Rectal smooth muscle tissue (tissue), 1 donor: ENCODE measurements around the gene WWOX.

Experiments used
- H3K27ac ChIP-seq: one replicate; pipeline ENCODE4 v1.7.0; 2013; ENCODE audit warnings: low read depth, low read length, inconsistent platforms
- H3K27me3 ChIP-seq: one replicate; pipeline ENCODE4 v1.7.0; 2013; ENCODE audit warnings: low read length; ENCODE audit not compliant: control insufficient read depth, insufficient read depth
- H3K36me3 ChIP-seq: one replicate; pipeline ENCODE4 v1.7.0; 2013; ENCODE audit warnings: low read length; ENCODE audit not compliant: control insufficient read depth, insufficient read depth
- H3K4me1 ChIP-seq: one replicate; pipeline ENCODE4 v1.7.0; 2013; ENCODE audit warnings: low read length; ENCODE audit not compliant: control insufficient read depth, insufficient read depth
- H3K4me3 ChIP-seq: one replicate; pipeline ENCODE4 v1.7.0; 2013; ENCODE audit warnings: low read length
- H3K9ac ChIP-seq: one replicate; pipeline ENCODE4 v1.7.0; 2013; ENCODE audit warnings: low read length

WWOX gene

GRCh38 chr16:78113258-78113657, 13.8 kb downstream of the WWOX start:
- H3K9ac ChIP-seq: no peak overlapping the region
- no peaks in the 10 kb centered on the region for H3K27me3 ChIP-seq
- no peak overlapping the region for H3K4me3 ChIP-seq
- H3K36me3 ChIP-seq: peaks cover 4% of the 10 kb centered on the region
- no peak overlapping the region for H3K27ac ChIP-seq
- no peaks in the 10 kb centered on the region for H3K4me1 ChIP-seq

- H3K27me3 ChIP-seq: no peaks in the 10 kb centered on the region
- H3K27ac ChIP-seq: no peak overlapping the region
- H3K4me3 ChIP-seq: no peak overlapping the region
- no peak overlapping the region for H3K9ac ChIP-seq
- H3K4me1 ChIP-seq: no peaks in the 10 kb centered on the region
- no peaks in the 10 kb centered on the region for H3K36me3 ChIP-seq
Measured at GRCh38 chr16:78115659-78116058, 16.2 kb downstream of the WWOX start.

- no peak overlapping the region for H3K27ac ChIP-seq
- no peaks in the 10 kb centered on the region for H3K4me1 ChIP-seq
- no peak overlapping the region for H3K4me3 ChIP-seq
- no peak overlapping the region for H3K9ac ChIP-seq
- no peaks in the 10 kb centered on the region for H3K27me3 ChIP-seq
- H3K36me3 ChIP-seq: no peaks in the 10 kb centered on the region
Measured at GRCh38 chr16:78116946-78117345, 17.5 kb downstream of the WWOX start.

GRCh38 chr16:78117391-78117790, 17.9 kb downstream of the WWOX start:
- H3K36me3 ChIP-seq: no peaks in the 10 kb centered on the region
- H3K27me3 ChIP-seq: no peaks in the 10 kb centered on the region
- H3K4me3 ChIP-seq: no peak overlapping the region
- no peak overlapping the region for H3K9ac ChIP-seq
- no peak overlapping the region for H3K27ac ChIP-seq
- H3K4me1 ChIP-seq: no peaks in the 10 kb centered on the region

- no peaks in the 10 kb centered on the region for H3K4me1 ChIP-seq
- H3K4me3 ChIP-seq: no peak overlapping the region
- H3K27ac ChIP-seq: no peak overlapping the region
- no peaks in the 10 kb centered on the region for H3K27me3 ChIP-seq
- no peaks in the 10 kb centered on the region for H3K36me3 ChIP-seq
- H3K9ac ChIP-seq: no peak overlapping the region
Measured at GRCh38 chr16:78118469-78119025, 19.1 kb downstream of the WWOX start.

- Histone ChIP-seq H3K27me3 (no peaks in the 10 kb centered on the region), H3K36me3 (no peaks in the 10 kb centered on the region), H3K4me3 (no peak overlapping the region), H3K9ac (no peak overlapping the region), H3K4me1 (peaks cover 6% of the 10 kb centered on the region), H3K27ac (no peak overlapping the region)
Measured at GRCh38 chr16:78122774-78123315, 23.4 kb downstream of the WWOX start.

GRCh38 chr16:78125112-78125844, 25.8 kb downstream of the WWOX start:
- H3K9ac ChIP-seq: no peak overlapping the region
- H3K27me3 ChIP-seq: no peaks in the 10 kb centered on the region
- peaks cover 7% of the 10 kb centered on the region for H3K4me1 ChIP-seq
- no peak overlapping the region for H3K27ac ChIP-seq
- no peaks in the 10 kb centered on the region for H3K36me3 ChIP-seq
- no peak overlapping the region for H3K4me3 ChIP-seq

- Histone ChIP-seq H3K4me1 (peaks cover 7% of the 10 kb centered on the region), H3K9ac (no peak overlapping the region), H3K36me3 (no peaks in the 10 kb centered on the region), H3K27ac (no peak overlapping the region), H3K27me3 (no peaks in the 10 kb centered on the region), H3K4me3 (no peak overlapping the region)
Measured at GRCh38 chr16:78126662-78127061, 27.2 kb downstream of the WWOX start.

- no peaks in the 10 kb centered on the region for H3K27me3 ChIP-seq
- H3K9ac ChIP-seq: no peak overlapping the region
- H3K27ac ChIP-seq: no peak overlapping the region
- no peak overlapping the region for H3K4me3 ChIP-seq
- H3K36me3 ChIP-seq: no peaks in the 10 kb centered on the region
- peaks cover 7% of the 10 kb centered on the region for H3K4me1 ChIP-seq
Measured at GRCh38 chr16:78127130-78127529, 27.7 kb downstream of the WWOX start.

GRCh38 chr16:78128913-78129312, 29.5 kb downstream of the WWOX start:
- no peak overlapping the region for H3K9ac ChIP-seq
- H3K36me3 ChIP-seq: no peaks in the 10 kb centered on the region
- no peak overlapping the region for H3K4me3 ChIP-seq
- H3K27ac ChIP-seq: no peak overlapping the region
- peaks cover 7% of the 10 kb centered on the region for H3K4me1 ChIP-seq
- no peaks in the 10 kb centered on the region for H3K27me3 ChIP-seq

- H3K9ac ChIP-seq: no peak overlapping the region
- no peak overlapping the region for H3K27ac ChIP-seq
- no peaks in the 10 kb centered on the region for H3K27me3 ChIP-seq
- H3K4me1 ChIP-seq: peaks cover 7% of the 10 kb centered on the region
- H3K4me3 ChIP-seq: no peak overlapping the region
- H3K36me3 ChIP-seq: no peaks in the 10 kb centered on the region
Measured at GRCh38 chr16:78129349-78129748, 29.9 kb downstream of the WWOX start.

GRCh38 chr16:78130083-78130608, 30.7 kb downstream of the WWOX start:
- Histone ChIP-seq H3K36me3 (no peaks in the 10 kb centered on the region), H3K4me3 (no peak overlapping the region), H3K27ac (no peak overlapping the region), H3K27me3 (no peaks in the 10 kb centered on the region), H3K4me1 (peaks cover 7% of the 10 kb centered on the region), H3K9ac (no peak overlapping the region)

GRCh38 chr16:78130950-78131349, 31.5 kb downstream of the WWOX start:
- Histone ChIP-seq H3K27me3 (no peaks in the 10 kb centered on the region), H3K9ac (no peak overlapping the region), H3K36me3 (no peaks in the 10 kb centered on the region), H3K4me1 (peaks cover 7% of the 10 kb centered on the region), H3K27ac (no peak overlapping the region), H3K4me3 (no peak overlapping the region)
